Tibial nerve (tissue), 4 donors: ENCODE results near the gene R3HDM4.

ENCODE experiments used
- EP300 ChIP-seq, 2 donors: sonication (generic); formaldehyde crosslinking; IDR thresholded peaks; one replicate each; pipeline ENCODE4 v1.6.1; 2017; ENCODE audit warnings: antibody characterized with exemption in 2 of 2, mild to moderate bottlenecking in 1 of 2
- TF ChIP-seq, protein P1 (sequence below), 5 experiments: fragments of 200-600 bp in 3 of 5; fragments of 450-650 bp in 2 of 5; sonication (generic) in 3 of 5; IDR thresholded peaks; one replicate each; pipeline ENCODE4 v1.5.1; 2016 to 2019; ENCODE audit warnings: antibody characterized with exemption in 5 of 5, mild to moderate bottlenecking in 3 of 5, moderate library complexity in 2 of 5

DNA sequence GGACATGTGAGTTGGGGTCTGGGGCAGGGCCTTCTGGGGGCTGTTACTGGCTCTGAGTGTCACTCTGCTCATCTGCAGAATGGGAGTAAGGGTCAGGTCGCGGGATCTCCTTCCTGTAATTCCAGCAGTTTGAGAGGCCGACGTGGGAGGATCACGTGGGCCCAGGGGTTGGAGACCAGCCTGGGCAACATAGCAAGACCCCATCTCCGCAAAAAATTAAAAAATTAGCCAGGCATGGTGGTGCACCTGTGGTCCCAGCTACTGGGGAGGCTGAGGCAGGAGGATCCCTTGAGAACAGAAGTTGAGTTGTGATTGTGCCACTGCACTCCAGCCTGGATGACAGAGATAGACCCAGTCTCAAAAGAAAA is 16.9 kb upstream of the R3HDM4 start:
- TF ChIP-seq, protein P1, sequence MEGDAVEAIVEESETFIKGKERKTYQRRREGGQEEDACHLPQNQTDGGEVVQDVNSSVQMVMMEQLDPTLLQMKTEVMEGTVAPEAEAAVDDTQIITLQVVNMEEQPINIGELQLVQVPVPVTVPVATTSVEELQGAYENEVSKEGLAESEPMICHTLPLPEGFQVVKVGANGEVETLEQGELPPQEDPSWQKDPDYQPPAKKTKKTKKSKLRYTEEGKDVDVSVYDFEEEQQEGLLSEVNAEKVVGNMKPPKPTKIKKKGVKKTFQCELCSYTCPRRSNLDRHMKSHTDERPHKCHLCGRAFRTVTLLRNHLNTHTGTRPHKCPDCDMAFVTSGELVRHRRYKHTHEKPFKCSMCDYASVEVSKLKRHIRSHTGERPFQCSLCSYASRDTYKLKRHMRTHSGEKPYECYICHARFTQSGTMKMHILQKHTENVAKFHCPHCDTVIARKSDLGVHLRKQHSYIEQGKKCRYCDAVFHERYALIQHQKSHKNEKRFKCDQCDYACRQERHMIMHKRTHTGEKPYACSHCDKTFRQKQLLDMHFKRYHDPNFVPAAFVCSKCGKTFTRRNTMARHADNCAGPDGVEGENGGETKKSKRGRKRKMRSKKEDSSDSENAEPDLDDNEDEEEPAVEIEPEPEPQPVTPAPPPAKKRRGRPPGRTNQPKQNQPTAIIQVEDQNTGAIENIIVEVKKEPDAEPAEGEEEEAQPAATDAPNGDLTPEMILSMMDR (IDR thresholded peaks at IDR 0.05): no peak
- TF ChIP-seq EP300 (IDR thresholded peaks at IDR 0.05): no peak
